ENCODE data around the gene BMP7.

The BMP7 gene

DNA sequence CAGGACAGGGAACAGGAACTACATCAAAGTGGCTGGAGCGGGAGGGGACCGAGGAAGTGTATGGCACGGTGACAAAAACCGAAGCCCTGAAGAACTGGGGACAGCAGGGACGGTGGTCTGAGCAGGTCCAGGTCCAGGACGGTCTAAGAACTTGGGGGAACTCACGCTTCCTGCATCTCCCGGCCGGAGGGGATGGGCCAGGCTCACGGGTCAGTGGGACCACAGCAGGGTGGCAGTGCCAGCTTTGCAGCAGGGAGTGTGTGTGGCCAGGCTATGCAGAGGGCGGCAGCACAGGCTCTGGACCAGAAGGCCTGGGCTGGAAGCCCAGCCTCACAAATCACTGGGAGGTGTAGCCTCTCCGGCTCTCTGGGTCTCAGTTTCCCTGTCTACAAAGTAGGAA lies 123.8 kb downstream of the BMP7 start:
- H3K4me3 ChIP-seq (ENCODE audit: low read depth, low read length) = no peak overlapping the region
- TF ChIP-seq, protein P1, sequence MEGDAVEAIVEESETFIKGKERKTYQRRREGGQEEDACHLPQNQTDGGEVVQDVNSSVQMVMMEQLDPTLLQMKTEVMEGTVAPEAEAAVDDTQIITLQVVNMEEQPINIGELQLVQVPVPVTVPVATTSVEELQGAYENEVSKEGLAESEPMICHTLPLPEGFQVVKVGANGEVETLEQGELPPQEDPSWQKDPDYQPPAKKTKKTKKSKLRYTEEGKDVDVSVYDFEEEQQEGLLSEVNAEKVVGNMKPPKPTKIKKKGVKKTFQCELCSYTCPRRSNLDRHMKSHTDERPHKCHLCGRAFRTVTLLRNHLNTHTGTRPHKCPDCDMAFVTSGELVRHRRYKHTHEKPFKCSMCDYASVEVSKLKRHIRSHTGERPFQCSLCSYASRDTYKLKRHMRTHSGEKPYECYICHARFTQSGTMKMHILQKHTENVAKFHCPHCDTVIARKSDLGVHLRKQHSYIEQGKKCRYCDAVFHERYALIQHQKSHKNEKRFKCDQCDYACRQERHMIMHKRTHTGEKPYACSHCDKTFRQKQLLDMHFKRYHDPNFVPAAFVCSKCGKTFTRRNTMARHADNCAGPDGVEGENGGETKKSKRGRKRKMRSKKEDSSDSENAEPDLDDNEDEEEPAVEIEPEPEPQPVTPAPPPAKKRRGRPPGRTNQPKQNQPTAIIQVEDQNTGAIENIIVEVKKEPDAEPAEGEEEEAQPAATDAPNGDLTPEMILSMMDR (IDR thresholded peaks at IDR 0.05; ENCODE audit: low read depth, low read length) = no peak

DNA sequence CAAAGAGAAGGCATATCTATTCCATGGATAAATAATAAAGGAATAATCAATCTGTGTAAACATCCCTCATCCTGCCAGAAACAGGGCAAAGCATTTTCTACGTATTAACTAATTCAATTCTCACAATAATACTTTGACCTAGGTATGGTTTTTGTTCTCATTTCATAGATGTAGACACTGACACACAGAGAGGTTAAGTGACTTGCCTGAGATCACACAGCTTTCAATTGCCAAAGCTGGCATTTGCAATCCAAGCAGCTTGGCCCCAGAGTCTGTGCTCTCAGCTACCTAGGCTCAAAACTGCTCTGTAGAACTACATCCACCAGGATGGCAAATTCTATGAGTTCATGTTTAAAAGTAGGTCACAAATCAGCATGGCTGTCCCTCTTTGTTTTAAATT lies 124.9 kb downstream of the BMP7 start:
- no peak overlapping the region for H3K4me3 ChIP-seq (ENCODE audit: low read depth, low read length)
- TF ChIP-seq, protein P1 (IDR thresholded peaks at IDR 0.05; ENCODE audit: low read depth, low read length) = no peak

DNA sequence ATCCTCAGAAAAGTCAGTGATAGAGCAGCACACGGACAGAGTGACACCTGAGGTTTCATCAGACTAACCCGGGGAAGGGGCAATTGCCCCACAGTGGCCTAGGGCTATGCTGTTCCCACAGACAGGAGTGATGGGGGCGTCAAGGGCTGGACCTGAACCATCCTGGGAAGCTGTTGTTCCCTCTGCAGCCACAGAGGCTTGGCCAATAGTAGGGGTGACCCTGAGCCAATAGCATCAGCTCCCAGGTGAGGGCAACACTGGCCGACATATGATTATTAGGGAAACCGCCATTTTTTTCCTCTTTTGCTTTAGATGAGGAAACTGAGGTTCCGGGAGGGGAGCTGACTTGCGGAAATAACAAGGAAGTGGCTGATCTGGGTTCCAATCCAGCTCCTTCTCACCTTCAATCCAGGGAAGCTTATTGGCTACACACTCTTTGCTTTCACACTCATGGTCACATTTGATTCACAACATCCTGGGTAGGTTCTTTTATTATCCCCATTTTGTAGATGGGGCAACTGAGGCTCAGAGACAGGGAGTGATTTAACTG lies 126.0 kb downstream of the BMP7 start:
- TF ChIP-seq, protein P1 (IDR thresholded peaks at IDR 0.05; ENCODE audit: low read depth, low read length) = no peak

DNA sequence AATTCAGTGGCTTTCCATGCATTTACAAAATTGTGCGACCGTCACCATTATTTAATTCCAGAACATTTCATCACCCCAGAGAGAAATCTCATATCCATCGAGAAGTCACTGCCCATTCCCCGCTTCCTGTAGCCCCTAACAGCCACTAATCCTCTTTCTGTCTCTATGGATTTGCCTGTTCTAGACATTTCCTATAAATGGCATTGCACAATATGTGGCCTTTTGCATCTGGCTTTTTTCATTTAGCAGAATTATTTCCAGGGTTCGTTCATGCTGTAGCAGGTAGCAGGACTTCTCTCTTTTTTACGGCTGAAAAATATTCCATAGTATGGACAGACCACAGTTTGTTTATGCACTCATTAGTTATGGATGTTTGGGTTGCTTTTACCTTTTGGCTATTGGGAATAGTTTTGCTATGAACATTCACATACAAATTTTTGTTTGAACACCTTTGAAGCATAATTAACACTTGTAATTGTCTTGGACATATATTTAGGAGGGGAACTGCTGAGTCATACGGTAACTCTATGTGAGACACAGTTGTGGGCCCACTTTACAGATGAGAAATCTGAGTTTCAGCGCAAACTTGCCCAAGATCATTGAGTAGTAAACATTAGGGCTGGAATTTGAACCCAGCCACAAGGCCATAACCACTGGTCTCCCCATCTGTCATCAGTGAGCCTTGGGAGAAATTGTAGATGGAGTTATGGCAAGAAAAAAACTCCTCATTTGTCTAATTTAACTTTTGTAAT lies 126.9 kb downstream of the BMP7 start:
- no peak overlapping the region for H3K4me3 ChIP-seq (ENCODE audit: low read depth, low read length)
- TF ChIP-seq, protein P1 (IDR thresholded peaks at IDR 0.05; ENCODE audit: low read depth, low read length) = no peak

More for the DNA sequence above, 126.0 kb downstream of the BMP7 start:
- H3K4me3 ChIP-seq (ENCODE audit: low read depth, low read length) = no peak overlapping the region

DNA sequence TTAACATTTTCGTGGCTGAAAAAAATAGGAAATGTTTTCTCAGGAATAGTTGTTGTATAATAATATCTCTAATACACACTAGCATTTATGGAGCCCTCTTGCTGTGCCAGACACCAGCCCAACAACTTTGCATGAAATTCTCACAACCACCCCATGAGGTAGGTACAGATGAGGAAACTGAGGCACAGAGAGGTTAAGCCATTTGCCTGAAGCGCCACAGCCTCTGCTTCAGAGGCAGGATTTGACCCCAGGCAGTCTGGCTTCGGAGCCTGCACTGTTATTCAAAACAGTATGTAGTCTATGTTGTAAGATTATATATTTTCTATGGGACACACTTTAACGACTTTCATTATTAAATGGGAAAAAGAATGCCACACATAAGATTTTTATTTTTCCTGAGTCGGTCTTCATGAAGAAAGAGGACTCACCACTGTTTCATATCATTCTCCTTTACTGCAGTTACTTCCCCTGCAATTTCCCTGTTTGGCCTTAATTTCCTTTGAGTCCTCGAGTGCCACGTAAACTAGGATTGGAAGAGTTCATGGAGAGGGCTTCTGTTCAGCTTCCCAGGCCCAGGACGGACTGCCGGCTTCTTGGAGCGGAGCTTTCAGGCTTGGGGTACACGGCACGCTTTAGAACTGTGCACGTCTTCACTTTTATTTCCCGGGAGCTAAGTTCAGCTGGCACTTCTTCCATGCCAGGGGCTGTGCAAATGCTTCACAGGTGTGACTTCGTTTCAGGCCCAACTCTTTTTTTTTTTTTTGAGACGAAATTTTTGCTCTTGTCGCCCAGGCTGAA lies 128.0 kb downstream of the BMP7 start:
- H3K4me3 ChIP-seq (ENCODE audit: low read depth, low read length) = no peak overlapping the region
- TF ChIP-seq, protein P1 (IDR thresholded peaks at IDR 0.05; ENCODE audit: low read depth, low read length) = no peak

DNA sequence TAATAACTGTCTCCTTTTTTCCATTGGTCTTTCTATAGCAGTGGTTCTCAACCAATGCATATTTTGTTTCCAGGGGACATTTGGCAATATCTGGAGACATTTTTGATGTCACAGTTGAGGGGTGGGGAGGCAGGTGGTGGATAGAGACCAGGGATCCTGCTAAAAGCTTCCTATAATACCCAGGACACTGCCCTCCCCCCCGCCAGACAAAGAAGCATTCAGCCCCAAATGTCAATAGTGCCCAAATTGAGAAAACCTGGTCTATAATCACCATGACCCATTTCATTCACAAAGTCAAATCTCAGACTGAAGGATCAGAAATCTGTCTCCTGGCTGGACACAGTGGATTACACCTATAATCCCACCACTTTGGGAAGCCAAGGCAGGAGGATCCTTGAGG lies 128.8 kb downstream of the BMP7 start:
- H3K4me3 ChIP-seq (ENCODE audit: low read depth, low read length) = no peak overlapping the region
- TF ChIP-seq, protein P1 (IDR thresholded peaks at IDR 0.05; ENCODE audit: low read depth, low read length) = no peak

DNA sequence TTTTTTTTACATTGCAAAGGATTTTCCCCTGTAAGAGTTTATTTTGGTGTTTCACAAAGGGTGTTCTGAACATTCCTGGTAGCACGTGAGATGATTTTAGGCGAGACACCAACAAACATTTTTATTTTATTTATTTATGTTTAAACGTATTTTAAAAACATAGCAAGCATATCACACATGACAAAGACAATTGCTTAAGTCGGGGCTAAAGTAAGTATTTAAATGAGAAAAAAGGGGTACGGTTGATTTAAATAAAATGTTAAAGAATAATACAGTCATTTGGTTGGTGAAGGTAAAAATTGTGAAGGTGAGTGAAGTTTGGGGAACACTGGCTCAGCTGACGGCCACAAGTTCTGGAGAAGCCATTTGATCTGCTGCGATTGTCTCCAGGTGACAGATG lies 129.7 kb downstream of the BMP7 start:
- TF ChIP-seq, protein P1 (IDR thresholded peaks at IDR 0.05; ENCODE audit: low read depth, low read length) = no peak
- no peak overlapping the region for H3K4me3 ChIP-seq (ENCODE audit: low read depth, low read length)

All from WI38 (cell line).